Uterus (tissue), 2 donors: ENCODE results near the gene CIRBP.

Experiments used
- CTCF ChIP-seq, 4 experiments: fragments of 200-600 bp in 2 of 4; fragments of 450-650 bp in 2 of 4; sonication (generic) in 2 of 4; IDR thresholded peaks; one replicate each; pipeline ENCODE4 v1.5.1; 2016 to 2019; ENCODE audit warnings: antibody characterized with exemption in 4 of 4, mild to moderate bottlenecking in 2 of 4, moderate library complexity in 1 of 4
- POLR2A ChIP-seq, 2 donors: fragments of 450-650 bp; IDR thresholded peaks; one replicate each; pipeline ENCODE4 v1.6.1; 2016; ENCODE audit warnings: antibody characterized with exemption in 2 of 2, mild to moderate bottlenecking in 1 of 2, moderate library complexity in 1 of 2

- TF ChIP-seq POLR2A (IDR thresholded peaks at IDR 0.05) (no peak), CTCF (IDR thresholded peaks at IDR 0.05) (no peak)
Observed at GRCh38 chr19:1295169-1296012, 26.3 kb downstream of the CIRBP start.
